C4-2B (cell line): ENCODE results near the gene PTPRN2.

ENCODE experiments used
- H3K27ac ChIP-seq: fragments of 450-650 bp; 2 replicates; pipeline ENCODE4 v1.5.1; 2017
- ZFX ChIP-seq: fragments of 450-650 bp; IDR thresholded peaks from 2 replicates; pipeline ENCODE4 v1.6.1; 2017
- TF ChIP-seq, protein P1 (sequence below): fragments of 450-650 bp; conservative IDR thresholded peaks from 2 replicates; pipeline ENCODE4 v1.5.1; 2017; ENCODE audit warnings: mild to moderate bottlenecking

The PTPRN2 gene

DNA sequence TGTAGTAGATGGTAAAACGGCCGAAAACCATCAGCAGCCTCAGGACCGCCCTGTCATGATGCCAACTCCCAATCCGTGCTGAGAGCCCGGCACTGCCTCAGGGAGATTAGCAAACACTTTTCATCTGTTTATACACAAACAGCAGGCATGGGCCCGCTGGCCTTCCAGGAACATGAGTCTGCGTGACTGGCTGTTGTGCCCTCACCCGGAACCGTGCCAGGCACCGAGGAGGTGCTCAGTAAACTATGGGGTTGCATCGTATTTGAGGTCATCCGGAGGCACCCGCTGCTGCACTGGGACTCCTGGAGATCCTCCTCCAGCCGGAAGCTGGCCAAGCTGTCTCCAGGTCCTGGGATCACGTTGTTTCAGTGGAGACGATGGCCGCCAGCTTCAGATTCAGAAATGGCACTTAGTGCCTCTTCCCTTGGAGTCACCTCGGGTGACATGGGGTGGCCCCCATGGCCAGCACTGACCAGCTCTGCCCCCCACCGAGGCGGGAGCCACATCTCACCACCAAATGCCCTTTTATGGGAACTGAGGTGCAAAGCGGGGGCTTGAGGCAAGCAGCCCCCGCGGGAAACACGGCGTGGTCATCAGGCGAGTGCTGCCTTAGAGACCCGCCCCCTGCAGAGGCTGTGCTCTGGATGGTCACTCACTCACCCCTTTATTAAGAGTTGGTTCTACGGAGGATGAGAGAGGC, 585.9 kb downstream of the PTPRN2 start:
- no peak overlapping the region; the same call in 1 of the 2 replicates for H3K27ac ChIP-seq
- TF ChIP-seq ZFX, result no peak
- TF ChIP-seq, protein P1, sequence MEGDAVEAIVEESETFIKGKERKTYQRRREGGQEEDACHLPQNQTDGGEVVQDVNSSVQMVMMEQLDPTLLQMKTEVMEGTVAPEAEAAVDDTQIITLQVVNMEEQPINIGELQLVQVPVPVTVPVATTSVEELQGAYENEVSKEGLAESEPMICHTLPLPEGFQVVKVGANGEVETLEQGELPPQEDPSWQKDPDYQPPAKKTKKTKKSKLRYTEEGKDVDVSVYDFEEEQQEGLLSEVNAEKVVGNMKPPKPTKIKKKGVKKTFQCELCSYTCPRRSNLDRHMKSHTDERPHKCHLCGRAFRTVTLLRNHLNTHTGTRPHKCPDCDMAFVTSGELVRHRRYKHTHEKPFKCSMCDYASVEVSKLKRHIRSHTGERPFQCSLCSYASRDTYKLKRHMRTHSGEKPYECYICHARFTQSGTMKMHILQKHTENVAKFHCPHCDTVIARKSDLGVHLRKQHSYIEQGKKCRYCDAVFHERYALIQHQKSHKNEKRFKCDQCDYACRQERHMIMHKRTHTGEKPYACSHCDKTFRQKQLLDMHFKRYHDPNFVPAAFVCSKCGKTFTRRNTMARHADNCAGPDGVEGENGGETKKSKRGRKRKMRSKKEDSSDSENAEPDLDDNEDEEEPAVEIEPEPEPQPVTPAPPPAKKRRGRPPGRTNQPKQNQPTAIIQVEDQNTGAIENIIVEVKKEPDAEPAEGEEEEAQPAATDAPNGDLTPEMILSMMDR, result no peak

GRCh38 chr7:158001003-158001402, 586.6 kb downstream of the PTPRN2 start:
- H3K27ac ChIP-seq, result no peak overlapping the region
- TF ChIP-seq, protein P1, result no peak
- TF ChIP-seq ZFX, result no peak

- TF ChIP-seq, protein P1, result no peak
- TF ChIP-seq ZFX, result no peak
These were observed 587.5 kb downstream of the PTPRN2 start for GRCh38 chr7:158000160-158000559.

DNA sequence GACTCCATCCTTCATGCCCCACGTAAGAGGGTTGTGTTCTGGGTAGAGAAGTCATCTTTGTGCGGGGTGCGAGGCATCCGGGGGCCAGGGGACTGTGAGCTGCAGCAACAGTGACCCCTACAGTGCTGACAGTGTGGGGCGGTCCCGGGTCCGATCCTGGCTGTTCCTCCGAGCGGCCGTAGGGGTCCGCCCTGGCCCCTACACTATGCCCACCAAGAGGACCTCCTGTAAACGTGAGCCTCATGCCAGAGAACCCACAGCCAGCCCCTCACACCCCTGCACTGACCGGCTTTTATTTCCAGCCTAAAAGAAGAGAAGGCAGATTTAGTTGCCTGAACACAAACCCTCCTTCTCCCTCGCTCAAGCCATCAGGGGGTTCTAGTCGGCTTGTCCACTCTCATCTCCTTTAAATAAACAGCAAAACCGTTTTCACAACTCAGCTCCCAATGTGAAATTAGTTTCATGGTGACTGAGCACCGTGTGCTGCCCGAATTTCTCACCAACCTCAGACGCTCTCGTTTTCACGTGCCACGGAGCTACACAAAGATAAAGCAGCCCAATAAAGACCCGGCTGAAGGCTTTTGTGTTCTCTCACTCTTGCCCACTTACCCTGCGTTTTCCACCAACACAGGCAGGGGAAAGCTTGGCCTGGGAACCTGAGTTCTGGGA, 588.6 kb downstream of the PTPRN2 start:
- TF ChIP-seq, protein P1, result no peak
- no peak for TF ChIP-seq ZFX
- H3K27ac ChIP-seq, result no peak overlapping the region

More at GRCh38 chr7:158000160-158000559, 587.5 kb downstream of the PTPRN2 start:
- H3K27ac ChIP-seq, result no peak overlapping the region

DNA sequence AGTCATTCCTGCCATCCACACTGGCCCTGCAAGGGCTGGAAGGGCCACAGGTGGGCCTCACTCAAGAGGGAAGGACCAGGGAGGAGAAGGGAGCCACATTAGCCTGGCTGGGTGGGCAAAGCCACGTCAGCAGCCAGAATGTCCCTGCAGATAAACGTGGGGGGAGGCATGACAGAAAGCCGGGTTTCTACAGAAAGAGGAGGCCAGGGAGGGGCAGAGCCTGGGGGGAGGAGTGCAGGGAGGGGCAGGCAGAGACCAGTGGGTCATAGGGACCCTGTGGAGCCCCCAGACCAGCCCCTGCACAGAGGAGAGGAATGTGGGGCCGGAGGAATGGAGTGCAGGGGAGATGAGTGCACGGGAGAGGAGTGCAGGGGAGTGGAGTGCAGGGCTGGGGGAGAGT, 590.2 kb downstream of the PTPRN2 start:
- no peak overlapping the region for H3K27ac ChIP-seq
- TF ChIP-seq, protein P1, result no peak
- no peak for TF ChIP-seq ZFX

- no peak for TF ChIP-seq ZFX
- TF ChIP-seq, protein P1, result no peak
- no peak overlapping the region for H3K27ac ChIP-seq
These were observed 590.6 kb downstream of the PTPRN2 start for GRCh38 chr7:157997080-157997440.

DNA sequence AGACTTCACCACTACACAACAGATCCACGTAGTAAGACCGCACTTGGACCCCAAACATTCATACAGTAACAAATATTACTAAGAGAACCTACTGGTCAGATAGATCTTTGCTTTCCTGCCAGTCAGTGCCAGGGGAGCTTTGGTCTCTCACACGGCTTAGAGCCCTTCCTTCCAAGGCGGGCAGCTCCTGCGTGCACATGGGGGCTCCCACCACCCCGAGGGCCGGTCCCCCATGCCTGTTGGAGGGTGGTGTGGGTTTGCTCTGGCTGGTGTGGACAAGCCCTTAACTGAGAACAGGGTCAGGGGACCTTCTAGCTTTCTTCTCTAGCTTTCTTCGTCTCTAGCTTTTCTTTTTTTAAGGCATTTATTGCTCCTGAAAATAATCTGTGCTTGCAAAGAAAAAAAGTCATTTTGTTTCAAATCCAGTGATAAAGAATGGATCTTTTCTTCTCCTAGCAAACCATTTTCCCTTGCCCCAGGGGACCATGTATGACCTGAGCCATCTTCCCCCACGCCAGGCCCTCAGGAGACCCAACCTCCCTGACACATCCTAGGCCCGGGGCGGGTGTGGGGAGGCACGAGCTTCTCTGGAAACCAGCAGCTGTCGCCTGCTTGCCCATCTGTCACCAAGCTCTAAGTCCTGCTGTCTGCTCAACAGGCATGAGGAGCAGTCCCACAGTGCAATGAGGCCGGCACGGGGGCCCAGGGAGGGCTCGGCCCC, 591.1 kb downstream of the PTPRN2 start:
- no peak overlapping the region for H3K27ac ChIP-seq
- no peak for TF ChIP-seq ZFX
- TF ChIP-seq, protein P1, result no peak
